Stimulated activated CD8-positive, alpha-beta memory T cell treated with anti-CD3 and anti-CD28 coated beads, Interleukin-7, amount 100 ng/mL, for 1 hour (primary cell): Measurements from ENCODE around the gene FOXL1.
"Not testable (repeated sequence)": the region's sequence is repeated elsewhere in the genome, so short reads cannot be mapped to it uniquely, and the experiment has no call there.

Experiments used
- DNase-seq, 2 donors: peaks; one replicate each; pipeline ENCODE4 v3.0.0-alpha.2; 2020; ENCODE audit warnings: low read depth in 2 of 2

The FOXL1 gene

GRCh38 chr16:86580791-86581170 lies 2.4 kb downstream of the FOXL1 start:
- DNase-seq, result no peak

- DNase-seq, result no peak
Observed at GRCh38 chr16:86581458-86581857, 3.1 kb downstream of the FOXL1 start.

- DNase-seq, result no peak
Observed at GRCh38 chr16:86584071-86584685, 5.8 kb downstream of the FOXL1 start.

GRCh38 chr16:86584726-86585721 lies 6.7 kb downstream of the FOXL1 start:
- no peak for DNase-seq

GRCh38 chr16:86585821-86586611 lies 7.7 kb downstream of the FOXL1 start:
- DNase-seq, result no peak

GRCh38 chr16:86587487-86587886 lies 9.1 kb downstream of the FOXL1 start:
- no peak for DNase-seq

- DNase-seq, result not testable (repeated sequence)
Observed at GRCh38 chr16:86587955-86588354, 9.6 kb downstream of the FOXL1 start.

GRCh38 chr16:86590501-86591144 lies 12.3 kb downstream of the FOXL1 start:
- no peak for DNase-seq

GRCh38 chr16:86591270-86591669 lies 12.9 kb downstream of the FOXL1 start:
- no peak for DNase-seq

DNA sequence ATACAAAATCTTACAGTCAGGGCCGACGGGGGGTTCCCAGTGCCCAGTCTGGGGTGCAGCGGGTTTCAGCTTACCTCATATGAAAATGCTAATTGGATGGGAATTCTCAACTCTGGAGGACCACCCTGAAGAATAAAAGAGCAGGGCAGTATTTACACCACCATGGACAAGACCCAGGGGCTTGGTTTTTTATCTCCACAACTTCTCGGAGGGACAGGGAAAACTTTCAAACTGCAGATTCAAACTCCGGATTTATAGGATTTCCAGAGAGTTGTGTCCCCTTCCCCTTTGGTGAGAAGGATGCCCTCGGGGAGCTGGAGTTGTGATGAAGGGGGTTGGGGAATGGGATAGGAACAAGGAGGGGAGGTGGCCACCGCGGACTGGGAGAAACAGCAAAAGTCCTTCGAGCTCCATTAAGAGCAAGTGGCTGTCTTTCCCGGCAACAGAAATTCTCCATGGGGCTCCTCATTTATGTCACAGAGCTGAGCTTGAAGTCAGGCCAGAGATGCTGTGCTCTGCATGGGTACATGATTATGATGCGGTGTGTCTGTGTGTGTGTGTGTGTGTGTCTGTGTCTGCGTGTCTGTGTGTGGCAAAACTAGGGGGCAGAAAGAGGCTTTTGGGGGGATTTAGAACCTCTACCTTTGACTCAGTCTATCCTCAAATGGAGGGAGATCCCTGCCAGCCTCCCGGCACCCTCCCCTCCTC lies 15.7 kb downstream of the FOXL1 start:
- no peak for DNase-seq

GRCh38 chr16:86594721-86595120 lies 16.4 kb downstream of the FOXL1 start:
- DNase-seq, result no peak

- DNase-seq, result no peak
Observed at GRCh38 chr16:86595983-86596605, 17.7 kb downstream of the FOXL1 start.

DNA sequence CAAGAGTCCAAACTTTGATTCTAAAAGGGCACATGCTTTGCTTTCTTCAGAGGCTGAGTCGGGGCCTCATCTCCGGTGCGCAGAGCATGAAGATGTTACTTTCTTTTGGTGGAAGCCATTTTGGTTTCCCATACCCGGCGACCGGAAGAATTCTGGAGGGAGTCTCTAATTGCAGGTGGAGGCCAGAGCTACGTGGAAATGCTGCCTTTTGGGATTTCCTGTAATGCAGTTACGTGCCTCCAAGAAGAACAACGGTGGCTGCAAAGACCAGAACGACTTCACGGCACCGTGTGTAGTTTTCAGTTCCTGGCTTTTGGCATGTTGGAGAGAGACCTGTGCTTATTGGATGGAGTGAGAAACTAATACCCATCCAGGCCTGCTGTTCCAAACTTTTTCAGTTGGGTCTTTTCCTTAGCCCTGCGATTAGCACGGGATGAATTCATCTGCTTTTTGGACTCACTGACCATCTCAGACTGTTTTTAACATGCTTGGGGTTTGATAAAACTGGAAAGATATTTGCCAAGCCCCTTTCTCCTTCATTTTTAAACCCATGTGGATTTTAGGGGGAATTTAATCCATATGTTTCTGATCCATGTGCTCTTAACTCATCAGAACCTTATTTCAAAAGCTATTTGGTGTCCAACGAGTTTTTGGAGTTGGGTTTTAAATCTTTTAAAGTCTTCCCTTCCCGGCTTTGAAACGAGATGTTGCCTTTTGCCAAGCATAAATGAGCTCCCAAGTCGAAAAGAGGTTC lies 19.0 kb downstream of the FOXL1 start:
- DNase-seq, result no peak

GRCh38 chr16:86597880-86598606 lies 19.7 kb downstream of the FOXL1 start:
- no peak for DNase-seq

GRCh38 chr16:86598607-86599565 lies 20.5 kb downstream of the FOXL1 start:
- no peak for DNase-seq

- DNase-seq, result no peak
Observed at GRCh38 chr16:86601356-86601755, 23.0 kb downstream of the FOXL1 start.

DNA sequence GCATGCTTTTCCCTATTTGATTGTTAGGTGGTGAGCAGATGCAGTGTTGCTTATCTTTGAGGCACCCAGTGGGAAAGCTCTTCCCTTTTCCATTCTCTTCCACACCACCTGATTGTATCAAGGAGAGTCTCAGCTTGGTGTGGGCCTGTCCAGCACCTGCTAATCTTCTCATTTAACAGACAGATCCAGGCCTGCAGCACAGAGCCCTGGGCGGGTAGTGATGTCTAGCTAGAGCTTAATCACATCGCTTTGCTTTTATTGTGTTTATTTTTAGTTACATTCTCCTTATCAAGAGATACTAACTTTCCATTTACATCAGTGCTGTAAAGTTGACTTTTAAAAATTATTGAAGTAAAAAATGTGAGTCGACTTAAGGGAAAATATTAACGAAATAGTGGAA lies 24.2 kb downstream of the FOXL1 start:
- no peak for DNase-seq
